Upper lobe of right lung (tissue), 1 donor: ENCODE data around the gene CLC. TPM values are rescaled to one million over a fixed set of nuclear protein-coding genes. Genes with fewer than 3 reads are reported as not detected.

Source experiments
- ATAC-seq: fragments of 200-7000 bp; cut with Tn5 transposase; one replicate; pipeline ENCODE4 v1.9.1; 2020; ENCODE audit warnings: mild to moderate bottlenecking, moderate library complexity
- DNase-seq: peaks from one replicate; pipeline ENCODE4 v3.0.0-alpha.2; 2020
- H3K27ac ChIP-seq: fragments of 200-600 bp; one replicate; pipeline ENCODE4 v1.8.0; 2022
- H3K27me3 ChIP-seq: fragments of 200-600 bp; one replicate; pipeline ENCODE4 v1.8.0; 2022; ENCODE audit warnings: mild to moderate bottlenecking
- H3K36me3 ChIP-seq: fragments of 200-600 bp; one replicate; pipeline ENCODE4 v1.8.0; 2022
- H3K4me1 ChIP-seq: fragments of 200-600 bp; one replicate; pipeline ENCODE4 v1.8.0; 2022
- H3K4me3 ChIP-seq: fragments of 200-600 bp; one replicate; pipeline ENCODE4 v1.8.0; 2022; ENCODE audit warnings: mild to moderate bottlenecking
- H3K9me3 ChIP-seq: fragments of 200-600 bp; one replicate; pipeline ENCODE4 v1.8.0; 2022
- intact Hi-C: fragments of 100-400 bp; cut with DNase I; formaldehyde crosslinking; loops from one replicate; pipeline ENCODE4 v1.11.0; 2022
- total RNA-seq: library from RNA; stranded (reverse); fragmentation: NEBNext Ultra II Directional; extraction: Animal tissue kit (Norgen Biotek cat#: 25700); gene quantifications from one replicate; pipeline ENCODE4 v1.2.1, GENCODE V29; 2021
- TF ChIP-seq, protein P1 (sequence below): fragments of 200-600 bp; IDR thresholded peaks from one replicate; pipeline ENCODE4 v1.8.0; 2022; ENCODE audit warnings: antibody characterized with exemption
- donor health status: DM: no; HTN: yes; CAD: no; lungs with severe emphysema.

CLC gene
- total RNA-seq, 1 donor from 2014 or later, result not detected

DNA sequence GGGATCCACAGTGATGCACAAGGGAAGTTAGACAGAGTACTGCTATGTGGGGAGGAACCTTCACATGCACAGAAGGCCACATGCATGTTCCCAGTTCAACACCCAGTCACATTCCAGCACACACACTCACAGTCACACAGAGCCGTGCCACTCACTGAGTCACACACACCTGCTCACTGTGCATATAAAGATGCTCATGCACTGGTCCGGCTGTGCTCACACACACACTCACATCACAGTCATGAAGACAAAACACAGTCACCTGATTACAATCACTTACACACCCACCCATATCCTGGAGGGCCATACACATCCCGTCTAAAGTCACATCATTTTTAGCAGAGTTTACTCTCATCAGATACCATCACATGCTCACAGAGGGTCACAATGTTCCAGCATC lies 478 bp downstream of the CLC start:
- H3K4me3 ChIP-seq, result no peak overlapping the region
- no peaks in the 10 kb centered on the region for H3K27me3 ChIP-seq
- H3K4me1 ChIP-seq, result no peaks in the 10 kb centered on the region
- no peak for DNase-seq
- H3K9me3 ChIP-seq, result no peaks in the 10 kb centered on the region
- H3K27ac ChIP-seq, result no peak overlapping the region
- intact Hi-C loops, result no loop called here
- ATAC-seq, result no peak
- no peaks in the 10 kb centered on the region for H3K36me3 ChIP-seq
- TF ChIP-seq, protein P1, sequence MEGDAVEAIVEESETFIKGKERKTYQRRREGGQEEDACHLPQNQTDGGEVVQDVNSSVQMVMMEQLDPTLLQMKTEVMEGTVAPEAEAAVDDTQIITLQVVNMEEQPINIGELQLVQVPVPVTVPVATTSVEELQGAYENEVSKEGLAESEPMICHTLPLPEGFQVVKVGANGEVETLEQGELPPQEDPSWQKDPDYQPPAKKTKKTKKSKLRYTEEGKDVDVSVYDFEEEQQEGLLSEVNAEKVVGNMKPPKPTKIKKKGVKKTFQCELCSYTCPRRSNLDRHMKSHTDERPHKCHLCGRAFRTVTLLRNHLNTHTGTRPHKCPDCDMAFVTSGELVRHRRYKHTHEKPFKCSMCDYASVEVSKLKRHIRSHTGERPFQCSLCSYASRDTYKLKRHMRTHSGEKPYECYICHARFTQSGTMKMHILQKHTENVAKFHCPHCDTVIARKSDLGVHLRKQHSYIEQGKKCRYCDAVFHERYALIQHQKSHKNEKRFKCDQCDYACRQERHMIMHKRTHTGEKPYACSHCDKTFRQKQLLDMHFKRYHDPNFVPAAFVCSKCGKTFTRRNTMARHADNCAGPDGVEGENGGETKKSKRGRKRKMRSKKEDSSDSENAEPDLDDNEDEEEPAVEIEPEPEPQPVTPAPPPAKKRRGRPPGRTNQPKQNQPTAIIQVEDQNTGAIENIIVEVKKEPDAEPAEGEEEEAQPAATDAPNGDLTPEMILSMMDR, result no peak

DNA sequence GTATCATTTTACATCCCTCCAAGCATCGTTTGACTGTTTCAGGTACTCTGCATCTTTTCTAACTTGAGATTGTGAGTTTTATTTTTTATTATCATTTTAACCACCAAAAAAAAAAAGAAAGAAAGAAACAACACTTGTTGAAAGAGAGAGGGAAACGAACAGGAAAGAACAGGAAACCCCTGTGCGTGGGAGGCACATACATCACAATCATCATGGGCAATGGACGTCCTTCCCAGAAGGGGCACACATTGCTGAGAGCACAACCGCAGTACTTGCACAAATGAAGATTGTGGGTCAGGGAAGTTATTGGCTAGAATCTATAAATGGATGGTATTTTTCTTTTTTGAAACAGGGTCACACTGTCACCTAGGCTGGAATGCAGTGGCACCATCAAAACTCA lies 1.7 kb downstream of the CLC start:
- ATAC-seq (no peak), DNase-seq (no peak)
- Histone ChIP-seq H3K4me3 (no peak overlapping the region), H3K4me1 (no peaks in the 10 kb centered on the region), H3K36me3 (no peaks in the 10 kb centered on the region), H3K27me3 (no peaks in the 10 kb centered on the region), H3K27ac (no peak overlapping the region), H3K9me3 (no peaks in the 10 kb centered on the region)
- intact Hi-C loops, result no loop called here
- TF ChIP-seq, protein P1, result no peak

DNA sequence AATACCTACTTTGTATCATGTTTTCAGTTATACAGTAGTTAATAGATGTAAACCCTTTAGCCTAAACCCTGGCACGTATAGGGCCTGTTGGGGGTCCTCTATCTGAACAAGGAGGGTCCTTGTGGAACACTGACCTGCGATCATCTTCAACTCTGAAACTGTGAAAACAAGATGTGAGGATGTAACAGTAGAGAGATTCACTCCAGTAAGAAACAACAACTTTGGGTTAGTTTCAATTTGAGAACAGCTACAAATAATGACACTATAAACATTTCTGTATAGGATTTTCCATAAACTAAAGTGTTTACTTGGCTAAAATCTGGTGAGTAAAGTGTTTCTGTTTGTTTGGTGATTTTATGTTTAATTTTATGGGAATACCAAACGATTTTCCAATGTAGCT lies 2.1 kb downstream of the CLC start:
- TF ChIP-seq, protein P1, result no peak
- intact Hi-C loops, result no loop called here

DNA sequence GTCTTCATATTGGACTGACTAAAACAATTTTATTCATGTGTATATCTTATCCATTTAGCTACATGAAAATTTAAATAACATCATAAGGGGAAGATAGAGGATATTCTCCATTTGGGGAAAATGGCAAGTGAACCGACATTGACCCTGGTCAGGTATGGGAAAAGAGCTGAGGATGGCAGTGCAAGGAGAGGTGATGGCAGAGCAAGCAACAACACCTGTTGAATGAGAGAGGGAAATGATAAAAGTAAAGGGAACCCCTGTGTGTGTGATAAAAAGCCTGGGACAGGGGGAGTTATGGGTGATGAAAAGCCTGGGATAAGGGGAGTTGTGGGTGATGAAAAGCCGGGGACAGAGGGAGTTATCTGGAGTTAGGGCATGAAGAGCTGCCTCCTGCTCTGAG lies 4.0 kb downstream of the CLC start:
- H3K27ac ChIP-seq, result no peak overlapping the region
- no peaks in the 10 kb centered on the region for H3K4me1 ChIP-seq
- ATAC-seq (no peak), DNase-seq (no peak)
- TF ChIP-seq, protein P1, result no peak
- no peak overlapping the region for H3K4me3 ChIP-seq
- no peaks in the 10 kb centered on the region for H3K36me3 ChIP-seq
- no peaks in the 10 kb centered on the region for H3K27me3 ChIP-seq
- intact Hi-C loops, result no loop called here
- no peaks in the 10 kb centered on the region for H3K9me3 ChIP-seq

More for the DNA sequence above, 2.1 kb downstream of the CLC start:
- DNase-seq (no peak), ATAC-seq (no peak)
- no peaks in the 10 kb centered on the region for H3K9me3 ChIP-seq
- no peak overlapping the region for H3K27ac ChIP-seq
- no peaks in the 10 kb centered on the region for H3K4me1 ChIP-seq
- no peak overlapping the region for H3K4me3 ChIP-seq
- H3K36me3 ChIP-seq, result no peaks in the 10 kb centered on the region
- no peaks in the 10 kb centered on the region for H3K27me3 ChIP-seq

DNA sequence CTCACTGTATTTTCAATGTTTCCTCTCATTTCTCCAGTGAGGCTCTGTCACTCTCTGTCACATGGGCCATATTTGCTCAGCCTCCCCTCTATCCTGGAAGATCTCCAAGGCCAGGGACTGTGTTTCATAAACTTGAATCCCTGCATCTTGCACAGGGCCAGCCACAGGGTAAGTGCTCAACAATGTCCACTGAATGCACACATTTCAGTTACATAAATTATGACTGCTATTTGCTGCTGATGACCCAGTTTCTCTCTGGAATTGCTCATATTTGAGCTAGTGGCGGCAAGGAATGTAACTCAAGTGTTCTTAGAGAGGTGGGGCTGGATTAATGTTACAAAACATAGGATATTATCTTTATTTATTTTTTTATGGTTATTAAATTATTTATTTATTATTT lies 6.1 kb downstream of the CLC start:
- TF ChIP-seq, protein P1, result no peak
- H3K9me3 ChIP-seq, result no peaks in the 10 kb centered on the region
- intact Hi-C loops, result no loop called here
- ATAC-seq, result no peak
- DNase-seq, result no peak
- no peaks in the 10 kb centered on the region for H3K4me1 ChIP-seq
- no peaks in the 10 kb centered on the region for H3K27me3 ChIP-seq
- H3K36me3 ChIP-seq, result no peaks in the 10 kb centered on the region
- H3K27ac ChIP-seq, result no peak overlapping the region
- no peak overlapping the region for H3K4me3 ChIP-seq

DNA sequence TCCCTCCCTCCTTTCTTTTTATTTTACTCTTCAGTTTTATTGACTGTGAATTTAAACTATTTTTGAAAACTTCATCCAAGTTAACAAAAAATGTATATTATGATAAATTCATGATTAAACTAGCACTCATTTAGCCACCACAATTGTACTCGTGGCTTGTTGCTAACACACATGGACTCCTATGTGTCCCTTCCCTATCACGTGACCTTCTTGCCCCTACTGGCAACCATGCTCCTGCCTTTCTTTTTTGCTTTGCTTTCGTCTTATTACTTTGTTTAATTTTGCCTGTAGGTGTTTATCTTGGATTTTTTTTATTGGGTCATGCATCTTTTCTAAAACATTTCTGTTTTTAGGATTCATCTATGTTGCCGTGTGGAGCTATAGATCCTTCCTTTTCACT lies 8.2 kb downstream of the CLC start:
- intact Hi-C loops, result no loop called here
- ATAC-seq, result no peak

More for the DNA sequence above, 8.2 kb downstream of the CLC start:
- TF ChIP-seq, protein P1, result no peak
- DNase-seq, result no peak
- no peak overlapping the region for H3K27ac ChIP-seq
- H3K36me3 ChIP-seq, result no peaks in the 10 kb centered on the region
- no peaks in the 10 kb centered on the region for H3K4me1 ChIP-seq
- H3K4me3 ChIP-seq, result no peak overlapping the region
- no peaks in the 10 kb centered on the region for H3K27me3 ChIP-seq
- no peaks in the 10 kb centered on the region for H3K9me3 ChIP-seq
